ENCODE data around the gene NCOR1. TPM values are rescaled to one million over a fixed set of nuclear protein-coding genes. Genes with fewer than 3 reads are reported as not detected.
A peak's percentile ranks its signal among the peaks of the same experiment; 100 is the strongest.

Gene NCOR1
- total and polyA plus RNA-seq, 2 of the 13 experiments (the other 11 are each of a cell fraction or from before 2014, with no cell fraction given), result 57.0 to 71.7 TPM

DNA sequence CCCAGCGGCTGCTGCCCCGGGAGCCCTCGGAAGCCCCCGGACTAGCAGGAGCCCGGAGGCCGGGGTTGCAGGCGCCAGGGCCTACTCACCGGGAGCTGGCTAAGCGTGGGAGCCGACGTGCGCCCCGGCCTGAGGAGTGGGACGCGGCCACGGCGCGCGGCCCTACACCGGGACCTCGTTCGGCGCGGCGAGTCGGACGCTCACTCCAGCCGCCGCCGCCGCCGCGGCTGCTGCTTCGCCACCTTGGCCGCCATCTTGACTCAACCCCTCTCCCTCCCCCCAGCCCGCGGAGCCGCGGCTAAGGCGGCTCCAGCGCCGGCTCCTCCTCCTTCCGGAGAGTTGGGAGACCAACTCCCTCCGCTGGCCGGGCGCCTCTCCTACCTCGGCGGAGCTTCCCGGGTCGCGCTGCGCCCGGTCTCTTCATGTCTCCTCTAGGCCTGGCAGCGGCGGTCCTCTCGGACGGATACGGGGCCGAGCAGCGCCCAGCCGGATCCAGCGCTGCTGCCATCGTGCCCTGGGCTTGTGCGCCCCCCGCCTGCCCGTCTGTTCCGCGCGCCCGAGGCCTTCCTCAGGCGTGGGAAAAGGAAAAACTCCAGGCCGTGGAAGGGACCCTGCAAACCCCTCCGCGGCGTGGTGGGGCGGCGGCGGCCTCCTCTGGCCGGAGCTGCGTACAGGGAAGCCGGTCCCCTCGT is at the start of gene NCOR1 (continued):
- peak; percentile 92 for TF ChIP-seq ZNF709 (CRISPR knock-in tag; IDR thresholded peaks at IDR 0.05)
- TF ChIP-seq REPIN1 (CRISPR knock-in tag; IDR thresholded peaks at IDR 0.05; ENCODE audit: borderline replicate concordance, low read depth), result peak; percentile 65; the same call in 1 of the 2 replicates
- TF ChIP-seq, protein P1, sequence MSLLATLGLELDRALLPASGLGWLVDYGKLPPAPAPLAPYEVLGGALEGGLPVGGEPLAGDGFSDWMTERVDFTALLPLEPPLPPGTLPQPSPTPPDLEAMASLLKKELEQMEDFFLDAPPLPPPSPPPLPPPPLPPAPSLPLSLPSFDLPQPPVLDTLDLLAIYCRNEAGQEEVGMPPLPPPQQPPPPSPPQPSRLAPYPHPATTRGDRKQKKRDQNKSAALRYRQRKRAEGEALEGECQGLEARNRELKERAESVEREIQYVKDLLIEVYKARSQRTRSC (CRISPR knock-in tag; IDR thresholded peaks at IDR 0.05; ENCODE audit: low read depth), result no peak
- TF ChIP-seq ZNF282 (IDR thresholded peaks at IDR 0.05; ENCODE audit: partially characterized antibody), result no peak
- TF ChIP-seq ZFP82 (CRISPR knock-in tag; IDR thresholded peaks at IDR 0.05; ENCODE audit: borderline replicate concordance), result no peak
- TF ChIP-seq ZSCAN12 (CRISPR knock-in tag; IDR thresholded peaks at IDR 0.05), result peak; percentile 56; the same call in 1 of the 2 replicates
- TF ChIP-seq, protein P2, sequence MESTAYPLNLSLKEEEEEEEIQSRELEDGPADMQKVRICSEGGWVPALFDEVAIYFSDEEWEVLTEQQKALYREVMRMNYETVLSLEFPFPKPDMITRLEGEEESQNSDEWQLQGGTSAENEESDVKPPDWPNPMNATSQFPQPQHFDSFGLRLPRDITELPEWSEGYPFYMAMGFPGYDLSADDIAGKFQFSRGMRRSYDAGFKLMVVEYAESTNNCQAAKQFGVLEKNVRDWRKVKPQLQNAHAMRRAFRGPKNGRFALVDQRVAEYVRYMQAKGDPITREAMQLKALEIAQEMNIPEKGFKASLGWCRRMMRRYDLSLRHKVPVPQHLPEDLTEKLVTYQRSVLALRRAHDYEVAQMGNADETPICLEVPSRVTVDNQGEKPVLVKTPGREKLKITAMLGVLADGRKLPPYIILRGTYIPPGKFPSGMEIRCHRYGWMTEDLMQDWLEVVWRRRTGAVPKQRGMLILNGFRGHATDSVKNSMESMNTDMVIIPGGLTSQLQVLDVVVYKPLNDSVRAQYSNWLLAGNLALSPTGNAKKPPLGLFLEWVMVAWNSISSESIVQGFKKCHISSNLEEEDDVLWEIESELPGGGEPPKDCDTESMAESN (CRISPR knock-in tag; conservative IDR thresholded peaks at IDR 0.05), result peak; percentile 63; the same call in 1 of the 2 replicates
- peak; percentile 4; the same call in 1 of the 2 replicates for TF ChIP-seq ARID2 (CRISPR knock-in tag; IDR thresholded peaks at IDR 0.05; ENCODE audit: borderline replicate concordance)
- peak; percentile 66; the same call in 1 of the 2 replicates for TF ChIP-seq MED13 (CRISPR knock-in tag; IDR thresholded peaks at IDR 0.05)
- no peak for TF ChIP-seq KLF15 (CRISPR knock-in tag; IDR thresholded peaks at IDR 0.05; ENCODE audit: borderline replicate concordance)
- no peak for TF ChIP-seq ZNF703 (CRISPR knock-in tag; IDR thresholded peaks at IDR 0.05; ENCODE audit: borderline replicate concordance)
- TF ChIP-seq NFYC (CRISPR knock-in tag; IDR thresholded peaks at IDR 0.05), result peak; percentile 9; the same call in 1 of the 2 replicates
- TF ChIP-seq, protein P3, sequence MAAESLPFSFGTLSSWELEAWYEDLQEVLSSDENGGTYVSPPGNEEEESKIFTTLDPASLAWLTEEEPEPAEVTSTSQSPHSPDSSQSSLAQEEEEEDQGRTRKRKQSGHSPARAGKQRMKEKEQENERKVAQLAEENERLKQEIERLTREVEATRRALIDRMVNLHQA (CRISPR knock-in tag; IDR thresholded peaks at IDR 0.05), result no peak
- no peak for TF ChIP-seq MBD4 (IDR thresholded peaks at IDR 0.05; ENCODE audit: borderline replicate concordance, low read length)
- no peak for TF ChIP-seq RBAK (CRISPR knock-in tag; IDR thresholded peaks at IDR 0.05)
- TF ChIP-seq NFE2 (CRISPR knock-in tag; IDR thresholded peaks at IDR 0.05), result no peak
- TF ChIP-seq, protein P4, sequence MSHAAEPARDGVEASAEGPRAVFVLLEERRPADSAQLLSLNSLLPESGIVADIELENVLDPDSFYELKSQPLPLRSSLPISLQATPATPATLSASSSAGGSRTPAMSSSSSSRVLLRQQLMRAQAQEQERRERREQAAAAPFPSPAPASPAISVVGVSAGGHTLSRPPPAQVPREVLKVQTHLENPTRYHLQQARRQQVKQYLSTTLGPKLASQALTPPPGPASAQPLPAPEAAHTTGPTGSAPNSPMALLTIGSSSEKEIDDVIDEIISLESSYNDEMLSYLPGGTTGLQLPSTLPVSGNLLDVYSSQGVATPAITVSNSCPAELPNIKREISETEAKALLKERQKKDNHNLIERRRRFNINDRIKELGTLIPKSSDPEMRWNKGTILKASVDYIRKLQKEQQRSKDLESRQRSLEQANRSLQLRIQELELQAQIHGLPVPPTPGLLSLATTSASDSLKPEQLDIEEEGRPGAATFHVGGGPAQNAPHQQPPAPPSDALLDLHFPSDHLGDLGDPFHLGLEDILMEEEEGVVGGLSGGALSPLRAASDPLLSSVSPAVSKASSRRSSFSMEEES (CRISPR knock-in tag; IDR thresholded peaks at IDR 0.05), result no peak; the same call in 1 of the 2 replicates
- no peak for TF ChIP-seq HNRNPUL1 (IDR thresholded peaks at IDR 0.05; ENCODE audit: low read depth, low read length)
- TF ChIP-seq RORA (CRISPR knock-in tag; IDR thresholded peaks at IDR 0.05), result no peak
- TF ChIP-seq MIER3 (CRISPR knock-in tag; IDR thresholded peaks at IDR 0.05; ENCODE audit: borderline replicate concordance), result peak; percentile 51; the same call in 1 of the 2 replicates
- TF ChIP-seq ZC3H4 (CRISPR knock-in tag; IDR thresholded peaks at IDR 0.05; ENCODE audit: borderline replicate concordance), result no peak
- TF ChIP-seq, protein P5, sequence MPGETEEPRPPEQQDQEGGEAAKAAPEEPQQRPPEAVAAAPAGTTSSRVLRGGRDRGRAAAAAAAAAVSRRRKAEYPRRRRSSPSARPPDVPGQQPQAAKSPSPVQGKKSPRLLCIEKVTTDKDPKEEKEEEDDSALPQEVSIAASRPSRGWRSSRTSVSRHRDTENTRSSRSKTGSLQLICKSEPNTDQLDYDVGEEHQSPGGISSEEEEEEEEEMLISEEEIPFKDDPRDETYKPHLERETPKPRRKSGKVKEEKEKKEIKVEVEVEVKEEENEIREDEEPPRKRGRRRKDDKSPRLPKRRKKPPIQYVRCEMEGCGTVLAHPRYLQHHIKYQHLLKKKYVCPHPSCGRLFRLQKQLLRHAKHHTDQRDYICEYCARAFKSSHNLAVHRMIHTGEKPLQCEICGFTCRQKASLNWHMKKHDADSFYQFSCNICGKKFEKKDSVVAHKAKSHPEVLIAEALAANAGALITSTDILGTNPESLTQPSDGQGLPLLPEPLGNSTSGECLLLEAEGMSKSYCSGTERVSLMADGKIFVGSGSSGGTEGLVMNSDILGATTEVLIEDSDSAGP (CRISPR knock-in tag; IDR thresholded peaks at IDR 0.05; ENCODE audit: borderline replicate concordance), result peak; percentile 91; the same call in 1 of the 2 replicates
